Panc1 (cell line): ENCODE measurements around the gene CNTN3. TPM values are rescaled to one million over a fixed set of nuclear protein-coding genes. Genes with fewer than 3 reads are reported as not detected.

Source experiments
- ATAC-seq: fragments of 200-7000 bp; cut with Tn5 transposase; 2 replicates; pipeline ENCODE4 v1.9.1; 2020; ENCODE audit warnings: mild to moderate bottlenecking, moderate library complexity
- BruUV-seq: library from RNA; stranded (reverse); fragments of 400-500 nt; replicated peaks from 2 replicates; lab custom pipeline; 2021; lab: Mats Ljungman, UMichigan
- CTCF ChIA-PET: fragments of 300-600 bp; sonication (Branson Sonifier 250); formaldehyde crosslinking; loops from one replicate; lab custom pipeline; 2022; ENCODE audit warnings: antibody characterized with exemption; lab: Charles Lee
- POLR2A ChIA-PET: fragments of 300-600 bp; sonication (Branson Sonifier 250); formaldehyde crosslinking; loops from one replicate; lab custom pipeline; 2022; ENCODE audit warnings: antibody characterized with exemption; lab: Charles Lee
- DNase-seq: peaks from one replicate; pipeline ENCODE4 v3.0.0-alpha.2; 2010; ENCODE audit warnings: low read depth, low spot score
- H3K27ac ChIP-seq: 2 replicates; pipeline ENCODE4 v1.5.1; 2011; ENCODE audit warnings: mild to moderate bottlenecking, low read length, inconsistent platforms
- H3K27me3 ChIP-seq: fragments of 200-500 bp; sonication (Bioruptor generic); 2 replicates; pipeline ENCODE4 v1.6.0; 2014; ENCODE audit warnings: low read length, inconsistent platforms; ENCODE audit not compliant: control insufficient read depth, insufficient read depth
- H3K36me3 ChIP-seq: fragments of 200-500 bp; sonication (Bioruptor generic); 2 replicates; pipeline ENCODE4 v1.5.1; 2014; ENCODE audit warnings: inconsistent platforms, mild to moderate bottlenecking, low read length, moderate library complexity; ENCODE audit not compliant: control insufficient read depth, insufficient read depth
- H3K4me1 ChIP-seq: 2 replicates; pipeline ENCODE4 v1.5.1; 2011; ENCODE audit warnings: inconsistent platforms, mild to moderate bottlenecking, low read length, moderate library complexity; ENCODE audit not compliant: control insufficient read depth, insufficient read depth
- H3K4me3 ChIP-seq, 2 experiments: 2 replicates each; pipeline ENCODE4 v1.5.1; 2011 to 2012; ENCODE audit warnings: low read depth in 2 of 2, low read length in 2 of 2, mild to moderate bottlenecking in 2 of 2, inconsistent platforms in 1 of 2, moderate library complexity in 1 of 2
- H3K9me3 ChIP-seq: fragments of 200-500 bp; sonication (Bioruptor generic); 2 replicates; pipeline ENCODE4 v1.5.1; 2014; ENCODE audit warnings: low read depth, mild to moderate bottlenecking, inconsistent platforms, low read length, moderate library complexity; ENCODE audit not compliant: control insufficient read depth, insufficient read depth
- POLR2AphosphoS5 ChIP-seq: IDR thresholded peaks from 2 replicates; pipeline ENCODE4 v1.6.1; 2012; ENCODE audit warnings: mild to moderate bottlenecking, low read depth, low read length, moderate library complexity
- SIN3A ChIP-seq: IDR thresholded peaks from 2 replicates; pipeline ENCODE4 v1.6.1; 2012; ENCODE audit warnings: low read depth, mild to moderate bottlenecking, low read length, moderate library complexity, borderline replicate concordance; ENCODE audit not compliant: insufficient read depth
- TCF7L2 ChIP-seq: IDR thresholded peaks from 2 replicates; pipeline ENCODE4 v1.6.1; 2011; ENCODE audit warnings: mild to moderate bottlenecking, low read depth, low read length, inconsistent platforms
- in situ Hi-C: cut with HindIII; loops from 2 replicates; pipeline ENCODE4 v1.10.0; 2016; ENCODE audit warnings: low sequenced_read_pairs, low pct_unique_long_range_greater_than_20kb
- intact Hi-C: fragments of 100-400 bp; cut with micrococcal nuclease; formaldehyde crosslinking; loops from one replicate; pipeline ENCODE4 v1.10.0; 2022; ENCODE audit not compliant: unreplicated experiment
- total RNA-seq: library from RNA; stranded (reverse); gene quantifications from one replicate; pipeline ENCODE4 v1.2.1, GENCODE V29; 2021; ENCODE audit not compliant: unreplicated experiment
- TF ChIP-seq, protein P1 (sequence below), 2 experiments: IDR thresholded peaks; 2 replicates each; pipeline ENCODE4 v1.6.1; 2011 to 2012; ENCODE audit warnings: low read depth in 2 of 2, control low read depth in 1 of 2, low read length in 1 of 2, mild to moderate bottlenecking in 1 of 2, moderate library complexity in 1 of 2; ENCODE audit not compliant: insufficient read depth in 1 of 2
- TF ChIP-seq, protein P2 (sequence below): fragments of 450-650 bp; IDR thresholded peaks from 2 replicates; pipeline ENCODE4 v1.5.1; 2017; ENCODE audit warnings: mild to moderate bottlenecking

The CNTN3 gene
- total RNA-seq, 1 experiment from 2014 or later, result not detected

DNA sequence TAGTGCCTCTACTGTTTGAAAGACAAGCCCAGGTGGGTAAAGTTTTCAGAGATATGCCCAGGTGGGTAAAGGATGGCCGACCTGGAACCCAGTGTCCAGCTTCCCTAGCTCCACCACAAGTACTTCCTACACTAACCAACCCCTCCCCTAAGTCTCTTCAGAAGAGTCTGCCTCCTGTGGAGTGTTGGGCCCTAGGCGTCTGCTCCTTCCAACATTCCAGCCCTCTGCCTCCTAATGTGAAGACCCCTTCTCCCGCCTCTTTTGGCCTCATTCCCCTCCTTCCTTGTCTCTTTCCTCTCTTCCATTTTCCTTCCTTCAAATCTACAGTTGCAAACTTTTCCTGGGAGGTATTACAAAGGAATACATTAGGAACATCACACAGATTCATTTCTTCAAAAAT, 38.6 kb downstream of the CNTN3 start:
- Histone ChIP-seq H3K36me3 (no peaks in the 10 kb centered on the region), H3K9me3 (no peaks in the 10 kb centered on the region), H3K4me3 (no peak overlapping the region), H3K27ac (no peak overlapping the region), H3K27me3 (no peaks in the 10 kb centered on the region), H3K4me1 (no peaks in the 10 kb centered on the region)
- TF ChIP-seq, protein P1, sequence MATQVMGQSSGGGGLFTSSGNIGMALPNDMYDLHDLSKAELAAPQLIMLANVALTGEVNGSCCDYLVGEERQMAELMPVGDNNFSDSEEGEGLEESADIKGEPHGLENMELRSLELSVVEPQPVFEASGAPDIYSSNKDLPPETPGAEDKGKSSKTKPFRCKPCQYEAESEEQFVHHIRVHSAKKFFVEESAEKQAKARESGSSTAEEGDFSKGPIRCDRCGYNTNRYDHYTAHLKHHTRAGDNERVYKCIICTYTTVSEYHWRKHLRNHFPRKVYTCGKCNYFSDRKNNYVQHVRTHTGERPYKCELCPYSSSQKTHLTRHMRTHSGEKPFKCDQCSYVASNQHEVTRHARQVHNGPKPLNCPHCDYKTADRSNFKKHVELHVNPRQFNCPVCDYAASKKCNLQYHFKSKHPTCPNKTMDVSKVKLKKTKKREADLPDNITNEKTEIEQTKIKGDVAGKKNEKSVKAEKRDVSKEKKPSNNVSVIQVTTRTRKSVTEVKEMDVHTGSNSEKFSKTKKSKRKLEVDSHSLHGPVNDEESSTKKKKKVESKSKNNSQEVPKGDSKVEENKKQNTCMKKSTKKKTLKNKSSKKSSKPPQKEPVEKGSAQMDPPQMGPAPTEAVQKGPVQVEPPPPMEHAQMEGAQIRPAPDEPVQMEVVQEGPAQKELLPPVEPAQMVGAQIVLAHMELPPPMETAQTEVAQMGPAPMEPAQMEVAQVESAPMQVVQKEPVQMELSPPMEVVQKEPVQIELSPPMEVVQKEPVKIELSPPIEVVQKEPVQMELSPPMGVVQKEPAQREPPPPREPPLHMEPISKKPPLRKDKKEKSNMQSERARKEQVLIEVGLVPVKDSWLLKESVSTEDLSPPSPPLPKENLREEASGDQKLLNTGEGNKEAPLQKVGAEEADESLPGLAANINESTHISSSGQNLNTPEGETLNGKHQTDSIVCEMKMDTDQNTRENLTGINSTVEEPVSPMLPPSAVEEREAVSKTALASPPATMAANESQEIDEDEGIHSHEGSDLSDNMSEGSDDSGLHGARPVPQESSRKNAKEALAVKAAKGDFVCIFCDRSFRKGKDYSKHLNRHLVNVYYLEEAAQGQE (IDR thresholded peaks at IDR 0.05; ENCODE audit: insufficient read depth in 1 of 2, low read depth in 2 of 2, low read length in 1 of 2), result no peak
- no peak for TF ChIP-seq TCF7L2
- no peak for TF ChIP-seq POLR2AphosphoS5
- ATAC-seq (no peak), DNase-seq (no peak)
- ChIA-PET POLR2A (no interaction called here), CTCF (no interaction called here)
- intact Hi-C loops (no loop called here), in situ Hi-C loops (no loop called here)
- BruUV-seq, result no TSS peak

DNA sequence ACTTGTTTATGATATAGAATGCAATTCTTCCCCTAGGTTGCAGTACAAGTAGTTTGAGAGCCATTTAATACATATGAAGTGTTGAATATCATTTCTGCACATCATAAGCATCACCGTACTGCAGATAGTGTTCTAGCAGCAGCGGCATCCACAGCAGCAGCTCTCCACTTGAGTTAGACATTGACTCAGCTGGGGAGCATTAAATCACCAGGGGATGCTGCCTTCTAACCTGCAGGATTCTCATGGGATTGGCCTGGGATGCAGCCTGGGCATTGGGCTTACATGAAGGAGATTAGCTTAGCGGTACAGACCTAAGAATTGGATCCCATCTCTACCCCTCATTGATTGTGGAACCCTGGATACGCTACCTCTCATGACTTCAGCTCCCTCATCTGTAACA, 43.3 kb downstream of the CNTN3 start:
- POLR2A ChIA-PET, result no interaction called here

More for the DNA sequence above, 43.3 kb downstream of the CNTN3 start:
- DNase-seq (no peak), ATAC-seq (no peak)
- CTCF ChIA-PET, result no interaction called here
- intact Hi-C loops, result no loop called here
- Histone ChIP-seq H3K27me3 (no peaks in the 10 kb centered on the region), H3K4me1 (no peaks in the 10 kb centered on the region), H3K4me3 (no peak overlapping the region), H3K27ac (no peak overlapping the region), H3K9me3 (no peaks in the 10 kb centered on the region), H3K36me3 (no peaks in the 10 kb centered on the region)
- in situ Hi-C loops, result no loop called here
- BruUV-seq, result no TSS peak
- no peak for TF ChIP-seq POLR2AphosphoS5
- TF ChIP-seq, protein P1 (IDR thresholded peaks at IDR 0.05; ENCODE audit: insufficient read depth in 1 of 2, low read depth in 2 of 2, low read length in 1 of 2), result no peak
- no peak for TF ChIP-seq SIN3A
- no peak for TF ChIP-seq TCF7L2
- TF ChIP-seq, protein P2, sequence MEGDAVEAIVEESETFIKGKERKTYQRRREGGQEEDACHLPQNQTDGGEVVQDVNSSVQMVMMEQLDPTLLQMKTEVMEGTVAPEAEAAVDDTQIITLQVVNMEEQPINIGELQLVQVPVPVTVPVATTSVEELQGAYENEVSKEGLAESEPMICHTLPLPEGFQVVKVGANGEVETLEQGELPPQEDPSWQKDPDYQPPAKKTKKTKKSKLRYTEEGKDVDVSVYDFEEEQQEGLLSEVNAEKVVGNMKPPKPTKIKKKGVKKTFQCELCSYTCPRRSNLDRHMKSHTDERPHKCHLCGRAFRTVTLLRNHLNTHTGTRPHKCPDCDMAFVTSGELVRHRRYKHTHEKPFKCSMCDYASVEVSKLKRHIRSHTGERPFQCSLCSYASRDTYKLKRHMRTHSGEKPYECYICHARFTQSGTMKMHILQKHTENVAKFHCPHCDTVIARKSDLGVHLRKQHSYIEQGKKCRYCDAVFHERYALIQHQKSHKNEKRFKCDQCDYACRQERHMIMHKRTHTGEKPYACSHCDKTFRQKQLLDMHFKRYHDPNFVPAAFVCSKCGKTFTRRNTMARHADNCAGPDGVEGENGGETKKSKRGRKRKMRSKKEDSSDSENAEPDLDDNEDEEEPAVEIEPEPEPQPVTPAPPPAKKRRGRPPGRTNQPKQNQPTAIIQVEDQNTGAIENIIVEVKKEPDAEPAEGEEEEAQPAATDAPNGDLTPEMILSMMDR, result no peak
